ENCODE measurements around the gene SREK1IP1.

- TF ChIP-seq EZH2 (IDR thresholded peaks at IDR 0.05; ENCODE audit: low read length, unreplicated experiment) (no peak), CTCF (conservative IDR thresholded peaks at IDR 0.05; ENCODE audit: low read depth, low read length) (no peak), EZH2phosphoT487 (IDR thresholded peaks at IDR 0.05; ENCODE audit: borderline replicate concordance, low read length) (no peak)
These were observed 78.4 kb downstream of the SREK1IP1 start for GRCh38 chr5:64690104-64690416.
